ENCODE results near the gene BSDC1.
"Not testable (repeated sequence)": the region's sequence is repeated elsewhere in the genome, so short reads cannot be mapped to it uniquely, and the experiment has no call there.

Gene BSDC1

GRCh38 chr1:32394141-32394889 is at the start of gene BSDC1:
Gene BSDC1, minus strand, starts transcription at chr1:32394441. Its CDS starts 27 bp downstream, at chr1:32394414.
- peak; percentile 84 for DNase-seq

DNA sequence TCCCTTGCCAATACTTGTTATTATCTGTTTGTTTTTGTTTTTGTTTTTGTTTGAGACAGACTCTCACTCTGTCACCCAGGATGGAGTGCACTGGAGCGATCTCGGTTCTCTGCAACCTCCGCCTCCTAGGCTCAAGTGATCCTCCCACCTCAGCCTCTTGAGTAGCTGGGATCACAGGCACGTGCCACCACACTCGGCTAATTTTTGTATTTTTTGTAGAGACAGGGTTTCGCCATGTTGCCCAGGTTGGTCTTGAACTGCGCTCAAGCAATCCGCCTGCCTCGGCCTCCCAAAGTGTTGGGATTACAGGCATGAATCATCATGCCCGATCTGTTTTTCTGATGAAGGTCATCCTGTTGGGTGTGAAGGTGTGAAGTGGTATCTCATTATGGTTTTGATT is 47.2 kb upstream of the BSDC1 start:
- not testable (repeated sequence) for DNase-seq

- not testable (repeated sequence) for DNase-seq
Measured at GRCh38 chr1:32438777-32439176, 44.5 kb upstream of the BSDC1 start.

GRCh38 chr1:32438136-32438535 is 43.9 kb upstream of the BSDC1 start:
- no peak for DNase-seq

GRCh38 chr1:32431736-32432400 is 37.6 kb upstream of the BSDC1 start:
- no peak for DNase-seq

- no peak for DNase-seq
Measured at GRCh38 chr1:32427264-32427963, 33.2 kb upstream of the BSDC1 start.

- DNase-seq: peak; percentile 43
Measured at GRCh38 chr1:32426489-32427255, 32.4 kb upstream of the BSDC1 start.

DNA sequence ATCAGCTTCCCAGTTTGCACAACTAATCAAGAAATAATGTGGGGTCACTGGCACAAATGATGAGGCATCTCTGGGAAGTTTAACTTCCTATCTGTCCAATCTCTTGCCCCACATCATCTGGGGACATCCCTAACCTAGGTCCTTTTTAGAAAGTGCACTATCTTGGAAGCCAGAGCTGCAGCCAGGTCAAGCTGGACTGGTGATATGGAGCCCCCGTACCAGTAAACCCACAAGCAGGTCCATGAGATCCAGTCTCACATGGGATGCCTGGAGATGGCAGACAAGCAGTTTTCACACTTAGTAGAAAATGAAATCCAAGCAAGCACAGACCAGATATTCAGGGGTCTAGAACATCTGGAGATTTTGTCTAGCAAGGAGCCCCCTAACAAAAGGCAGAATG is 27.5 kb upstream of the BSDC1 start:
- DNase-seq: no peak

DNA sequence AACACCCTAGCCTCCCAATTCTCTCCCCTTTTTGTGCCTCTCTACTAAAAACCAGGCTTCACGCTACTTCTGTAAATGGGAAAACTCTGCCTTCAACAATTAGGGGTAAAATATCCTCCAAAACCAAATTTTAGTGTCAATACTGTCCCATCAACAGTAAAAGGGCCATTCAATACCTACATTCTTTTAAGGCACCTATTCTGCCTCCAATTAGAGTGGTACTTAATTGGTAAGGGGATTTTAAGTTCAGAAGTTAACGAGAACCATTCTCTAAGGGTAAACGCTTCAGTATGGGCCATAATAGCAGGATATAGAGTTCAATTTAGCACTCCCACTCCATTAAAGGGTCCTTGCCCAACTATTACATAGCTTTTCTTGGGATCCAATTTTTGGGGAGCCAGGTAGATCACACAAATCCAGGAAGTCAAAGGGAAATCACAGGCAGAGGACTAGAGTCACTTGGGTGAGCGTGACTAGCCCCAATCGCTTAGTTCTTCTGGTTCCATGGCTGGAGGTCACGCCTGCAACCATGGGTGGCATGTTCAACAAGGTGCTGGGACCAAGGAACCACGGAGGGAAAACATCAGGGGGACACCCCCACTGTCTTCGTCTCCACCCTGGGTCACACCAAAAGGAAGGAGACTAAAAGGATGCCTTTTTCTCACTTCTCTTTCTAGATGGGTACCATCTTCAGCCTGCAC is 20.1 kb upstream of the BSDC1 start:
- DNase-seq: no peak

DNA sequence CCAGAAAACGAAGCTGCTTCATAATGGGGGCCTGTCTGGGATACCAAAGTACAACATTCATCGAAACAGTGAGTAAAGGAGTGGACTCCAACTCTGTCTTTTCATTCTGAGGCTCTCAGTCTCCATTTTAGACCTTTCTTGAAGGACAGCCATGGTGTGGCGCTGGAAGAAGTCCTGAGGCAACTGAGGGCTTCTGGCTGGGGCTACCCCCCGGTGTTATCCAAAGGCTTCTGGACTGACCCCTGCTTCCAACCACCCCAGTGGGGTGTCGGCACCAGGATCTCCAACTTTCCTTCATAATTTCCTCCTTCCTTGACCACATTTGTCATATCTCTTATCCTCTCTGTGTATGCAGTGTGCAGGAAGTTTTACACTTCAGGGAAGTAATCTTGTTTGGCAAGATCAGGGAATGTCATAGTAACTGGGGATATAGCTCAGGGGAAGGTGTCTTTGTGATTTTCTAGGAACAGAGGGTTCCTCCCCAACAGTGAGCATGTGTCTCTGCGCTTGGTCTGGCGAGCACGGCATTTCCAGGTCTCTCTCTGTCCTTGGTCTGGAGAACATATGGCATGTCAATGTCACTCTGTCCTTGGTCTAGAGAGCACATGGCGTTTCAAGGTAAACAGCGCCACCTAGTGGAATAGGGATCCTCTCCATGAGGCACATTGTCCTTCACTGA is 19.4 kb upstream of the BSDC1 start:
- DNase-seq: peak; percentile 76

DNA sequence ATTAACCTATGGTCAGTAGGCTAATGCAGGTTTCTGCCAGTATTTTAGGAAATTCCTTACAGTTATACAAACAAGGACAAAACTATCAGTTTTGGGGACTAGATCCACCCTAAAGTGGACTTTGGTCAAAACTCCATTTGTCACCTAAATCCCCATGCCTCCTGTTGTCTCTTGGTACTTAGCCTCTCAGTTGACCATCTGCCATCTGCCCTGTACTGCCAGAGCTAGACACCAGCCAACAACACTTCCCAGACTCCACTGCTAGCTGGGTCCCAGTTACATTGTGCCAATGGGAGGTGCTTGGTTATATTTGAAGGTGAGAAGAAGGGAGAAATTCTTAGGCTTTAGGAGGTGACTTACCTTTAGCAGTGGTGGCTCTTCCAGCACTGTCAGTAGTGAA is 17.0 kb upstream of the BSDC1 start:
- no peak for DNase-seq

- no peak for DNase-seq
Measured at GRCh38 chr1:32406629-32407111, 12.4 kb upstream of the BSDC1 start.

GRCh38 chr1:32405672-32406467 is 11.6 kb upstream of the BSDC1 start:
- no peak for DNase-seq

- DNase-seq: no peak
Measured at GRCh38 chr1:32404946-32405345, 10.7 kb upstream of the BSDC1 start.

DNA sequence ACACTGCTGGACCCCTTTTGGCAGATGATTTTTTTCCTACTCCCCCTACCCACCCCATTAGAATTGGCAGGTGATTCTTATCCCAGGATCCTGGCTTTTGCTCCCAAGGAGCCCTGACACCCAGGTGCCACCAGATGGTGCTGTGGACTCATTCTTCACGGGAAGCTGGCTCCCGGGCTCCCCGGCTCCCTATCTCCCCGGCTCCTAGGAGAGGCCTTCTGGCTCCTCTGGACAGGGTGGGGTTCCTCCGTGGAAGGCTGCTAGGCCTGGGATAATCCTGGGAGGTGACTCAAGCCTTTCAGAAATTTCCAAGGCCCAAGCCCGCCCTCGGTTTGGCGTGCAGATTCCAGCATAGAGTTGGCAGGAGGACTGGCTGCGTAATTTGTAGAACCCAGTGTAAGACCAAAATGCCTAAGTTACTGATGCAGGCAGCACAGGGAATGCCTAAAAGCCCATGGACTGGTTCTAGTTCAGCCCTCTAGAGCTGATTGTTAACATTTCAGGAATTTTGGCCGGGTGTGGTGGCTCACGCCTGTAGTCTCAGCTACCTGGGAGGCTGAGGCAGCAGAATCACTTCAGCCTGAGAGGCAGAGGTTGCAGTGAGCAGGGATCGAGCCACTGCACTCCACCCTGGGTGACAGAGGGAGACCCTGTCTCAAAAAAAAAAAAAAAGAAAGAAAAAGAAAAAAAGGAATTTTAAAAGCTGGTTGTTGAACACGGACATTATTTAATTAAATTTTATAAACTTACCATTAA is 6.8 kb upstream of the BSDC1 start:
- peak; percentile 40 for DNase-seq

- no peak for DNase-seq
Measured at GRCh38 chr1:32399843-32400242, 5.6 kb upstream of the BSDC1 start.

DNA sequence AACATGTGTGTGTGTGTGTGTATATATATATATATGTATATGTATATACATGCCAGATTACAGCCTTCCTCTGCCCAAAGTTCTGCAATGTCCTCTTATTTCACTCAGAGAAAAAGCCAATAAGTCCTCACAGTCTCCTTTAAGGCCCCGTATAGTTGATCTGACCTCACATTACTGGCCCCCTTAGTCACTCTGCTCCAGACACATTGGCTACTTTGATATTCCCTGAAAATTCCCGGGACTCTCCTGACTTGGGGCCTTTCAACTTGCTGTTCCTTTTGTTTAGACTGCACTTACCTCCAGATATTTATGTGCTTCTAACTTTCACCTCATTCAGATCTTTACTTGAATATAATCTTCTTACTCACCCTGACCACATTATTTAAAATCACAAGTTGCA is 4.2 kb upstream of the BSDC1 start:
- no peak for DNase-seq

- not testable (repeated sequence) for DNase-seq
Measured at GRCh38 chr1:32396524-32396923, 2.3 kb upstream of the BSDC1 start.

- no peak for DNase-seq
Measured at GRCh38 chr1:32394890-32395432, 720 bp upstream of the BSDC1 start.

GRCh38 chr1:32393832-32394140 is 455 bp downstream of the BSDC1 start:
- DNase-seq: no peak
